Immature natural killer cell (primary cell): Measurements from ENCODE around the gene MYBL2. TPM values are rescaled to one million over a fixed set of nuclear protein-coding genes. Genes with fewer than 3 reads are reported as not detected.

Source experiments
- DNase-seq, 3 donors: peaks; one replicate each; pipeline ENCODE4 v3.0.0; 2022; ENCODE audit warnings: mixed read lengths in 1 of 3
- H3K27ac Mint-ChIP-seq, 6 donors: one replicate each; pipeline ENCODE4 v1.8.0; 2020; ENCODE audit warnings: mixed read lengths in 6 of 6, mild to moderate bottlenecking in 5 of 6, inconsistent platforms in 4 of 6, moderate library complexity in 3 of 6
- H3K27me3 Mint-ChIP-seq, 3 donors: one replicate each; pipeline ENCODE4 v1.8.0; 2020 to 2021; ENCODE audit warnings: low read depth in 3 of 3, mild to moderate bottlenecking in 3 of 3, mixed read lengths in 3 of 3, moderate library complexity in 3 of 3, inconsistent platforms in 1 of 3
- H3K36me3 Mint-ChIP-seq, 3 donors: one replicate each; pipeline ENCODE4 v1.8.0; 2020; ENCODE audit warnings: mixed read lengths in 3 of 3, inconsistent platforms in 2 of 3, mild to moderate bottlenecking in 2 of 3
- H3K4me1 Mint-ChIP-seq, 2 donors: one replicate each; pipeline ENCODE4 v1.8.0; 2020; ENCODE audit warnings: inconsistent platforms in 2 of 2, mild to moderate bottlenecking in 2 of 2, mixed read lengths in 2 of 2, moderate library complexity in 1 of 2
- H3K4me3 Mint-ChIP-seq, 5 donors: one replicate each; pipeline ENCODE4 v1.8.0; 2020; ENCODE audit warnings: mild to moderate bottlenecking in 5 of 5, mixed read lengths in 5 of 5, inconsistent platforms in 3 of 5, moderate library complexity in 3 of 5
- H3K9me3 Mint-ChIP-seq, 6 donors: one replicate each; pipeline ENCODE4 v1.8.0; 2020; ENCODE audit warnings: mild to moderate bottlenecking in 6 of 6, mixed read lengths in 6 of 6, inconsistent platforms in 4 of 6, moderate library complexity in 3 of 6
- polyA plus RNA-seq, 3 donors: library from polyadenylated mRNA; unstranded; fragments of 300-500 nt; fragmentation: Illumina TruSeq; gene quantifications; one replicate each; pipeline ENCODE4 v1.2.3, GENCODE V29; 2021

MYBL2 gene
- polyA plus RNA-seq, 3 donors from 2014 or later = 2.0 to 2.3 TPM; not detected in 1

GRCh38 chr20:43665466-43666176 is 1.3 kb upstream of the MYBL2 start:
- H3K27ac Mint-ChIP-seq = no peak overlapping the region

GRCh38 chr20:43667341-43668132 is 623 bp downstream of the MYBL2 start:
- Mint-ChIP-seq H3K27ac (no peak overlapping the region), H3K4me1 (peaks cover 0 to 10% of the 10 kb centered on the region in 2 donors), H3K9me3 (no peaks in the 10 kb centered on the region), H3K27me3 (peaks cover 8 to 11% (median 9%) of the 10 kb centered on the region in 3 donors), H3K36me3 (no peaks in the 10 kb centered on the region), H3K4me3 (peak overlapping the region in 4 of 5 donors; percentile 26 to 43 (median 32))
- no peak for DNase-seq

More at GRCh38 chr20:43665466-43666176, 1.3 kb upstream of the MYBL2 start:
- DNase-seq = no peak
- Mint-ChIP-seq H3K27me3 (peaks cover 8 to 10% (median 9%) of the 10 kb centered on the region in 3 donors), H3K4me1 (peaks cover 0 to 10% of the 10 kb centered on the region in 2 donors), H3K9me3 (no peaks in the 10 kb centered on the region), H3K4me3 (peak overlapping the region; percentile 2 to 81 (median 39)), H3K36me3 (peaks cover 0 to 3% (median 0%) of the 10 kb centered on the region in 3 donors)

DNA sequence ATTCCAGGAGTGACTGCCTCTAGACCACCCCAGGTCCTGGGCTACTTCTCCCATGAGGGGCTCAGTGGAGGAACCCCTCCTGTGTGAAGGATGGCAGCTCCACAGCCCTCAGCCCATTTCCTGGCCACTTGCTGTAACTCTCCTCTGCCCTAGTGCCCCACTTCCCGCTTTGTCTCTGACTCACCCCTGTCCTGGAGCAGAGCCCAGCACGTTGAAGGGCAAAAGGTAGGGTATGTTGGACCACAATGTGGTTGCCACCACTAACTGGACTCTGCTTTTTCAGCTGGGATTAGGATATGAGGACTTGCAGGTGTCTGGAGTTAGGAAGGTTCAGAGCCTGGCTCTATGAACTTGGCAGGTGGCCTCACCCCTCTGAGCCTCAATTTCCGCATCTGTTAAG is 2.4 kb downstream of the MYBL2 start:
- Mint-ChIP-seq H3K36me3 (peaks cover 0 to 6% (median 0%) of the 10 kb centered on the region in 3 donors), H3K4me3 (no peak overlapping the region)
- DNase-seq = no peak

DNA sequence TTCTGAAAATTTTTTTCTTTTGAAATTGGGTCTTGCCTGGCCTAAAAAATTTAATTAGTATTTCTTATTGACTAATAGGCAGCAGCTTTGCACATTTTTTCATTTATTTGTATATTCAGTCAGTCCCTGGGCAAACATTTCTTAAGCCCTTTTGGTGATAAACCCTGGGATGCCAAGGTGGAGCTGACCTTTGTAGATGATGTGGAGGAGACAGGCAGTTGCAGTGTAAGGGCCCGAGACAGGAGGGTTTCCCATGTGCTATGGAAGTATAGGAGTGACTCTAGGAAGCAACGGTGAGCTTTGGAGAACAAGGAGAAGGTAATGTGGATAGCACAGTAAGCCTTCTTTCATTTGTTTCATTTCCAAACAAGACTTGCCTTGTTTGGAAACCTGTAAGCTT is 3.5 kb downstream of the MYBL2 start:
- Mint-ChIP-seq H3K27me3 (peaks cover 5 to 11% (median 6%) of the 10 kb centered on the region in 3 donors), H3K27ac (no peak overlapping the region), H3K36me3 (peaks cover 0 to 6% (median 0%) of the 10 kb centered on the region in 3 donors), H3K4me1 (peaks cover 0 to 10% of the 10 kb centered on the region in 2 donors), H3K9me3 (peaks cover 0 to 1% (median 0%) of the 10 kb centered on the region in 6 donors), H3K4me3 (no peak overlapping the region)
- DNase-seq = no peak

More for the DNA sequence above, 2.4 kb downstream of the MYBL2 start:
- Mint-ChIP-seq H3K4me1 (peaks cover 0 to 10% of the 10 kb centered on the region in 2 donors), H3K9me3 (peaks cover 0 to 1% (median 0%) of the 10 kb centered on the region in 6 donors), H3K27ac (no peak overlapping the region), H3K27me3 (peaks cover 6 to 11% (median 9%) of the 10 kb centered on the region in 3 donors)

- no peak overlapping the region for H3K4me3 Mint-ChIP-seq
Measured at GRCh38 chr20:43676368-43676767, 9.5 kb downstream of the MYBL2 start.

DNA sequence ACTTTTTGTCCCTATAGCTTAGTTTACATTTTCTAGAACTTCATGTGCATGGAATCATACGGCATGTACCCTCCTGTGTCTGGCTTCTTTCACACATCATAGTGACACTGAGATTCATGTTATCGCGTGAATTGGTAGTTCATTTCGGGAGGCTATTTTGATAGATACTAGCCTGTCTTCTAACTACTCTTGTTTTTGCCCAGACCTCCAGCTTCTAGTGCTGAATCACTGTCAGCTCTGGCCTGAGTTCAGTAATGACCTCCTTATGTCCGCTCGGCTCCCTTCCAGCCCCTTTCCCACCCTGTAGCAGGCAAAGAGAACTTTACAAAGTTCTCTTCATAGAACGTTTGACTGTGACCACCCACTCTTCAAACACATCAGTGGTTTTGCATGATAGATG is 14.1 kb downstream of the MYBL2 start:
- Mint-ChIP-seq H3K9me3 (no peaks in the 10 kb centered on the region), H3K4me1 (no peaks in the 10 kb centered on the region), H3K27me3 (peaks cover 0 to 4% (median 0%) of the 10 kb centered on the region in 3 donors), H3K4me3 (no peak overlapping the region), H3K36me3 (peaks cover 0 to 7% (median 0%) of the 10 kb centered on the region in 3 donors), H3K27ac (no peak overlapping the region)
- no peak for DNase-seq

More at GRCh38 chr20:43676368-43676767, 9.5 kb downstream of the MYBL2 start:
- no peaks in the 10 kb centered on the region for H3K4me1 Mint-ChIP-seq
- H3K27ac Mint-ChIP-seq = no peak overlapping the region
- H3K27me3 Mint-ChIP-seq = peaks cover 0 to 5% (median 0%) of the 10 kb centered on the region in 3 donors
- H3K9me3 Mint-ChIP-seq = peaks cover 0 to 1% (median 0%) of the 10 kb centered on the region in 6 donors
- H3K36me3 Mint-ChIP-seq = peaks cover 0 to 13% (median 0%) of the 10 kb centered on the region in 3 donors
- no peak for DNase-seq

DNA sequence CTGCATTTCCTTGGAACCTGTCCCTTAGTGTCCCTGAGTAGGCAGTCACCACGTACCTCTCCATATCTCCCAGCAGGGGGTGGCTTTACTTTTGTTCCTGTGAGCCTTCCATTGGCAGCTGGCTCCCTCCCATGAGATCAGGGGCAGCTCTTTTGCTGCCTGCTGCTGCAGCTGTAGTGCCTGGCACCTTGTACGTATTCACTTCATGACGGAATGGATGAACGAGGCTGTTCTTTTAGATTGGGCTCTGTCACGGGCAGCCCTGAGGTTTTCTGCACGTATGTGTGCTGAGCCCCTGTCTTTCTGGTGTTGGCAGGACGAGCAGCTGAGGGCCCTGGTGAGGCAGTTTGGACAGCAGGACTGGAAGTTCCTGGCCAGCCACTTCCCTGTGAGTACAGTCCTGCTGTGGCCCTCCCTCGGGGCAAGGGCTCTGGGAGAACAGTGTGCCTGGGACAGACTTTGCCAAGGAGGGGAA is 14.6 kb downstream of the MYBL2 start:
- Mint-ChIP-seq H3K4me1 (no peaks in the 10 kb centered on the region), H3K27ac (no peak overlapping the region), H3K36me3 (peaks cover 0 to 3% (median 0%) of the 10 kb centered on the region in 3 donors), H3K9me3 (no peaks in the 10 kb centered on the region), H3K27me3 (peaks cover 0 to 4% (median 0%) of the 10 kb centered on the region in 3 donors), H3K4me3 (no peak overlapping the region)
- no peak for DNase-seq

GRCh38 chr20:43681991-43682410 is 15.1 kb downstream of the MYBL2 start:
- Mint-ChIP-seq H3K36me3 (peaks cover 0 to 3% (median 0%) of the 10 kb centered on the region in 3 donors), H3K27me3 (peaks cover 0 to 4% (median 0%) of the 10 kb centered on the region in 3 donors), H3K27ac (no peak overlapping the region), H3K4me3 (no peak overlapping the region), H3K4me1 (no peaks in the 10 kb centered on the region), H3K9me3 (no peaks in the 10 kb centered on the region)
- no peak for DNase-seq

- H3K9me3 Mint-ChIP-seq = no peaks in the 10 kb centered on the region
- DNase-seq = no peak
- peaks cover 0 to 4% (median 0%) of the 10 kb centered on the region in 3 donors for H3K27me3 Mint-ChIP-seq
- no peak overlapping the region for H3K27ac Mint-ChIP-seq
- H3K4me1 Mint-ChIP-seq = no peaks in the 10 kb centered on the region
- H3K36me3 Mint-ChIP-seq = no peaks in the 10 kb centered on the region
- H3K4me3 Mint-ChIP-seq = no peak overlapping the region
Measured at GRCh38 chr20:43682446-43682845, 15.5 kb downstream of the MYBL2 start.

- H3K27ac Mint-ChIP-seq = no peak overlapping the region
- H3K27me3 Mint-ChIP-seq = peaks cover 0 to 1% (median 0%) of the 10 kb centered on the region in 3 donors
- H3K4me1 Mint-ChIP-seq = no peaks in the 10 kb centered on the region
- no peak overlapping the region for H3K4me3 Mint-ChIP-seq
- no peaks in the 10 kb centered on the region for H3K36me3 Mint-ChIP-seq
- DNase-seq = no peak
- no peaks in the 10 kb centered on the region for H3K9me3 Mint-ChIP-seq
Measured at GRCh38 chr20:43686820-43687219, 19.9 kb downstream of the MYBL2 start.

- Mint-ChIP-seq H3K9me3 (no peaks in the 10 kb centered on the region), H3K27me3 (peaks cover 0 to 1% (median 0%) of the 10 kb centered on the region in 3 donors), H3K4me1 (no peaks in the 10 kb centered on the region), H3K27ac (peak overlapping the region in 1 of 6 donors; percentile 43), H3K4me3 (no peak overlapping the region), H3K36me3 (no peaks in the 10 kb centered on the region)
- DNase-seq = no peak
Measured at GRCh38 chr20:43689165-43689564, 22.3 kb downstream of the MYBL2 start.

GRCh38 chr20:43690943-43691598 is 24.2 kb downstream of the MYBL2 start:
- H3K4me3 Mint-ChIP-seq = no peak overlapping the region
- H3K9me3 Mint-ChIP-seq = no peaks in the 10 kb centered on the region
- H3K27me3 Mint-ChIP-seq = peaks cover 0 to 1% (median 0%) of the 10 kb centered on the region in 3 donors
- no peaks in the 10 kb centered on the region for H3K36me3 Mint-ChIP-seq
- H3K4me1 Mint-ChIP-seq = no peaks in the 10 kb centered on the region
- no peak for DNase-seq
- H3K27ac Mint-ChIP-seq = no peak overlapping the region

DNA sequence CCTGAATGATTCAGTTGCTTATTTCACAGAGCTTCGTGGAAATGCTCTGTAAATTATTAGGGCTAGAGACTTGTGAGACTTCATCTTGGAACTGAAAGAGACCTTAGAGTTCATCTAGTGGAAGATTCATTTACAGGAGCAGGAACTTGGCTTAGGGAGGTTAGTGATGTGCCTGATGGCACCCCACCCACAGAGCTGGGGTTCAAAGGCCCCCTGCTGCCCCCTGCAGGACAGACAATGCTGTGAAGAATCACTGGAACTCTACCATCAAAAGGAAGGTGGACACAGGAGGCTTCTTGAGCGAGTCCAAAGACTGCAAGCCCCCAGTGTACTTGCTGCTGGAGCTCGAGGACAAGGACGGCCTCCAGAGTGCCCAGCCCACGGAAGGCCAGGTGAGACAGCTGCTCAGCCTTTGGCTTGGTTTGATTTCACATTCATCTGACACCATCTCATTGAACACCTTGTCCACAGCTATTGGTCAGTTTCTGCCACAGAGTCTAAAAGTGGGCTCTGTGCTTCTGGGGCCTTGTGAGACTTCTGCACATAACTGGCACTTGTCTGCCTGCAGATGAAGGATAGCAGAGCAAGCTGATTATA is 25.1 kb downstream of the MYBL2 start:
- Mint-ChIP-seq H3K27me3 (peaks cover 0 to 1% (median 0%) of the 10 kb centered on the region in 3 donors), H3K9me3 (no peaks in the 10 kb centered on the region), H3K4me1 (no peaks in the 10 kb centered on the region), H3K27ac (no peak overlapping the region), H3K4me3 (no peak overlapping the region), H3K36me3 (no peaks in the 10 kb centered on the region)
- DNase-seq = peak in 2 of 3 donors; percentile 8 to 10
